Epithelial cell of proximal tubule (primary cell): ENCODE data around the gene ATXN3L. TPM values are rescaled to one million over a fixed set of nuclear protein-coding genes. Genes with fewer than 3 reads are reported as not detected.
A peak's percentile ranks its signal among the peaks of the same experiment; 100 is the strongest.

Experiments used
- DNase-seq: peaks from one replicate; pipeline ENCODE4 v3.0.0-alpha.2; 2011; ENCODE audit warnings: low read depth
- H3K4me3 ChIP-seq: 2 replicates; pipeline ENCODE4 v1.5.1; 2011; ENCODE audit warnings: low read depth, mild to moderate bottlenecking, low read length
- total RNA-seq: library from RNA; depleted of rRNA; stranded (reverse); fragments of >200 nt; gene quantifications from 2 replicates; pipeline ENCODE4 v1.2.3, GENCODE V29; 2015
- TF ChIP-seq, protein P1 (sequence below): conservative IDR thresholded peaks from 2 replicates; pipeline ENCODE4 v1.5.1; 2012; ENCODE audit warnings: low read depth, mild to moderate bottlenecking, low read length

The ATXN3L gene
- total RNA-seq, 1 donor from 2014 or later: not detected

GRCh38 chrX:13283950-13284546 is 35.8 kb downstream of the ATXN3L start:
- no peak overlapping the region for H3K4me3 ChIP-seq
- peak; percentile 77 for DNase-seq
- TF ChIP-seq, protein P1, sequence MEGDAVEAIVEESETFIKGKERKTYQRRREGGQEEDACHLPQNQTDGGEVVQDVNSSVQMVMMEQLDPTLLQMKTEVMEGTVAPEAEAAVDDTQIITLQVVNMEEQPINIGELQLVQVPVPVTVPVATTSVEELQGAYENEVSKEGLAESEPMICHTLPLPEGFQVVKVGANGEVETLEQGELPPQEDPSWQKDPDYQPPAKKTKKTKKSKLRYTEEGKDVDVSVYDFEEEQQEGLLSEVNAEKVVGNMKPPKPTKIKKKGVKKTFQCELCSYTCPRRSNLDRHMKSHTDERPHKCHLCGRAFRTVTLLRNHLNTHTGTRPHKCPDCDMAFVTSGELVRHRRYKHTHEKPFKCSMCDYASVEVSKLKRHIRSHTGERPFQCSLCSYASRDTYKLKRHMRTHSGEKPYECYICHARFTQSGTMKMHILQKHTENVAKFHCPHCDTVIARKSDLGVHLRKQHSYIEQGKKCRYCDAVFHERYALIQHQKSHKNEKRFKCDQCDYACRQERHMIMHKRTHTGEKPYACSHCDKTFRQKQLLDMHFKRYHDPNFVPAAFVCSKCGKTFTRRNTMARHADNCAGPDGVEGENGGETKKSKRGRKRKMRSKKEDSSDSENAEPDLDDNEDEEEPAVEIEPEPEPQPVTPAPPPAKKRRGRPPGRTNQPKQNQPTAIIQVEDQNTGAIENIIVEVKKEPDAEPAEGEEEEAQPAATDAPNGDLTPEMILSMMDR: no peak

DNA sequence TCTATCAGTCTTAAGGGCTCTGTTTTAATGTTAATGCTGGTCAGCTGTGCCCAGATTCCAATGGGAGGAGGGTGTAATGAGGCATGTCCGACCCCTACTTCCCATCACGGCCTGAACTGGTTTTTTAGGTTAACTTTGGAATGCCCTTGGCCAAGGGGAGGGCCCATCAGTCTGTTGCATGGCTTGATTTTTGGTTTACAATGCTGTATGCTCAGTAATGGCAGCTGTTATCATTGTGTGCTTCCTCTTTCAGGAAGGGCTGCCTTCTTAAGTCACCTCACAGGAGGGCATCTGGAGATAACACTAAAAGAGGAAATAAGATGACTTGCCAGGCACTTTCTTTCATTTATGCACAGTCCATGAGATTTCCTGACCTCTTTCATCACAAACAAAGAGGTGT is 36.3 kb downstream of the ATXN3L start:
- DNase-seq: peak; percentile 23
- no peak overlapping the region for H3K4me3 ChIP-seq
- TF ChIP-seq, protein P1: no peak

- no peak for DNase-seq
- H3K4me3 ChIP-seq: no peak overlapping the region
- TF ChIP-seq, protein P1: no peak
Measured at GRCh38 chrX:13281289-13281688, 38.6 kb downstream of the ATXN3L start.

- TF ChIP-seq, protein P1: no peak
- no peak for DNase-seq
- H3K4me3 ChIP-seq: no peak overlapping the region
Measured at GRCh38 chrX:13279279-13280018, 40.4 kb downstream of the ATXN3L start.

- TF ChIP-seq, protein P1: no peak
- H3K4me3 ChIP-seq: no peak overlapping the region
- DNase-seq: no peak
Measured at GRCh38 chrX:13277539-13277938, 42.3 kb downstream of the ATXN3L start.

DNA sequence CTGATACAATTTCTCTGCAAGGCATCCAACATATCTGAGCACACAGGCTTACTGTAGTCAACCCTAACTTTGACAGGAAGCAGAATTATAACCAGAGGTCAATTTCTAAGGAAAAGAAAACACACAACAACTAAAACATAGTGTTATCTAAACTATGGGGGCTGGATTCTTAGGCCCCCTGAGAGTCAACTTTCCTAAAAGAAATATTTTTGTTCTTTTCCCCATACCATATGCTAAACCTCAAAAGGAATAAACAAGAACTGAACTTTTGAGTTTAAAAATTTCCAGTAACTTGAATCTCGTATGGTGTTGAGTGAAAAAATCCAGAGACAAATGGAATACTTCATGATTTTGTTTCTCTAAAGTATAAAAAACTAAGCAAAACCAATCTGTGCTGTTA is 42.9 kb downstream of the ATXN3L start:
- no peak overlapping the region for H3K4me3 ChIP-seq
- DNase-seq: no peak
- TF ChIP-seq, protein P1: no peak

- H3K4me3 ChIP-seq: no peak overlapping the region
- DNase-seq: no peak
- TF ChIP-seq, protein P1: no peak
Measured at GRCh38 chrX:13275031-13275430, 44.8 kb downstream of the ATXN3L start.
